ENCODE data around the gene MPIG6B. TPM values are rescaled to one million over a fixed set of nuclear protein-coding genes. Genes with fewer than 3 reads are reported as not detected.
"Not testable (repeated sequence)": the region's sequence is repeated elsewhere in the genome, so short reads cannot be mapped to it uniquely, and the experiment has no call there.

MPIG6B gene
- total RNA-seq, 1 donor from 2014 or later: not detected

DNA sequence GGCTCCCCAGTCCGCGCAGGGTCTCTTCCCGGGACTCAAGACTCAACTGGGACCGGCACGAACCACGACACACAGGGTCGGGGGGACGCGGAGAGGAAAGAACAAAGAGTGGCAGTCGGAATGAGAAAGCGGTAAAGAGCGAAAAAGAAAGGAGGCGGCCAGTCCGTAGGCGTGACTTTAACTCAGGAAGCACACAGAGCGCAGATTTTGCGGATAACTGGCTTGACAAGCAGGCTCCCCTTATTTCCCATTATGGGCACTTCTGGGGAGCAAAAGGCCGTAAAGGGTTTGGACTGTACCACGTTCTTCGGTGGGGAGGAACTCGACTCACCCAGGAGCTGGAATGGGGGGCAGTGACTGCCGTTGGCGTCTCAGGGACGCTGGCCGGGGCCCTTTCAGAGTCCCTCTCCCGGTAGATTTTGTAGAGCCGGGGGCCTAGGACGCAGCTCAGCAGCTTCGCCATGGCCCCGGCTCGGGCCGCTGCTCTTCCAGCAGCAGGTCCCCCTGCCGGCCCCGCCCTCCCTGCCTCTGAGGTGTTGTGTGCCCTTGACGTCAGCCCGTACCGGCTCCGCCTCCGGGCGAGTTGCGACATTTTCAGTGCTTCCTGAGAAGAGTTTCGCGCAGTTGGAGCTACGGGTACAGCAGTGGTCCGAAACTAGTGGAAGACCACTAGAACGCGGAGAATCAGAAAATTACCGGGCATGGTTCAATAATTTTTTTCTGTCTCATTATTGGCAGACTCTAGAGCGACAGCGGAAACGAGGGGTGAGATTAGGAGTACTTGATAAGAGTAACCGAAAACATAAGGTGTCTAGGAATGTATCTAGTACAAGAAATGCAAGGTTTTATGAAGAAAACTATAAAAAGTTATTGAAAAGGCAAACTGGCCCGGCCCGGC lies 20.1 kb upstream of the MPIG6B start, which contains the start of gene ABHD16A:
ABHD16A (minus strand) TSS at position 506 of the 898 bp plus-strand sequence; CDS start at position 463, 43 bp downstream.
- Mint-ChIP-seq H3K27ac (ENCODE audit: unreplicated experiment) (peak within 1 kb of the TSS; percentile 98), H3K27me3 (ENCODE audit: unreplicated experiment) (peaks cover 6% of the 10 kb centered on the region), H3K4me3 (ENCODE audit: unreplicated experiment) (peak within 1 kb of the TSS; percentile 99), H3K36me3 (ENCODE audit: low read depth, unreplicated experiment) (no peaks in the 10 kb centered on the region), H3K9me3 (ENCODE audit: unreplicated experiment) (no peaks in the 10 kb centered on the region), H3K4me1 (ENCODE audit: unreplicated experiment) (peaks cover 20% of the 10 kb centered on the region)
- DNase-seq (ENCODE audit: low spot score): peak; percentile 93
- TF ChIP-seq, protein P1, sequence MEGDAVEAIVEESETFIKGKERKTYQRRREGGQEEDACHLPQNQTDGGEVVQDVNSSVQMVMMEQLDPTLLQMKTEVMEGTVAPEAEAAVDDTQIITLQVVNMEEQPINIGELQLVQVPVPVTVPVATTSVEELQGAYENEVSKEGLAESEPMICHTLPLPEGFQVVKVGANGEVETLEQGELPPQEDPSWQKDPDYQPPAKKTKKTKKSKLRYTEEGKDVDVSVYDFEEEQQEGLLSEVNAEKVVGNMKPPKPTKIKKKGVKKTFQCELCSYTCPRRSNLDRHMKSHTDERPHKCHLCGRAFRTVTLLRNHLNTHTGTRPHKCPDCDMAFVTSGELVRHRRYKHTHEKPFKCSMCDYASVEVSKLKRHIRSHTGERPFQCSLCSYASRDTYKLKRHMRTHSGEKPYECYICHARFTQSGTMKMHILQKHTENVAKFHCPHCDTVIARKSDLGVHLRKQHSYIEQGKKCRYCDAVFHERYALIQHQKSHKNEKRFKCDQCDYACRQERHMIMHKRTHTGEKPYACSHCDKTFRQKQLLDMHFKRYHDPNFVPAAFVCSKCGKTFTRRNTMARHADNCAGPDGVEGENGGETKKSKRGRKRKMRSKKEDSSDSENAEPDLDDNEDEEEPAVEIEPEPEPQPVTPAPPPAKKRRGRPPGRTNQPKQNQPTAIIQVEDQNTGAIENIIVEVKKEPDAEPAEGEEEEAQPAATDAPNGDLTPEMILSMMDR (IDR thresholded peaks at IDR 0.05; ENCODE audit: unreplicated experiment): no peak

DNA sequence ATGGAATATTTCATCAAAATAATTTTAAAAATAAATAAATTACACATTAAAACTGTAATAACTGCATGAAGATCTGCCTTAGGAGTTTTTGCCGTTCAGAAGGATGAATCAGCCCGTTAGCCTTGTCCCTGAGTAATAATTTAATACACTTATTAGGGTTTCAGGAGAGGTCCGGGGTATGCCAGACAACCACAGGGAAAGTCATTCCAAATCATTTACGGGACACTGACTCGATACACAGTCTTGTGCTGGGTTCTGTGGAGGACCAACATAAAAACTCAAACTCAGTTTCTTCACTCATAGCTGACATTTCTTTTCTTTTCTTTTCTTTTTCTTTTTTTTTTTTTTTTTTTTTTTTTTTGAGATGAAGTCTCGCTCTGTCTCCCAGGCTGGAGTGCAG lies 17.2 kb upstream of the MPIG6B start:
- TF ChIP-seq, protein P1 (IDR thresholded peaks at IDR 0.05; ENCODE audit: unreplicated experiment): no peak
- Mint-ChIP-seq H3K36me3 (ENCODE audit: low read depth, unreplicated experiment) (no peaks in the 10 kb centered on the region), H3K27me3 (ENCODE audit: unreplicated experiment) (peaks cover 6% of the 10 kb centered on the region), H3K9me3 (ENCODE audit: unreplicated experiment) (no peaks in the 10 kb centered on the region), H3K4me3 (ENCODE audit: unreplicated experiment) (no peak overlapping the region), H3K27ac (ENCODE audit: unreplicated experiment) (no peak overlapping the region), H3K4me1 (ENCODE audit: unreplicated experiment) (peaks cover 18% of the 10 kb centered on the region)
- DNase-seq (ENCODE audit: low spot score): no peak

DNA sequence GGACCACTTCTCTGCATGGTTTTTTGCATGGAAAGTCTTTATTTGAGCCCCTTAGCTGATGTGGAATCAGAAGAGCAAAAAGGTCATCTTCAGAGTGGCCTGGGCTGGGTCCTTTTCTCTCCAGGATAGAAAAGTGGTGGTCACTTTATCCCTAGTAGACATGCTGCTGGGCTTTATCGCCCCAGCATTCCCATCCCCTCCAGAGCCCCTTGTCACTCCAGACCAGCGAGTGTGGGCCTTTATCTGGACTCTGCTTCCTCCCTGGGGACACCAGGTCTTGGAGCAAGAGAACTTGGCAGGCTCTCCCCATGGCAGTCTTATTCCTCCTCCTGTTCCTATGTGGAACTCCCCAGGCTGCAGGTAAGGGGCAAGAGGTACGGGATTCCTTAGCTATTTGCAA lies 16.6 kb upstream of the MPIG6B start, which contains the start of gene LY6G6F:
LY6G6F (plus strand) TSS at position 268 of the 400 bp plus-strand sequence; CDS start at position 309, 41 bp downstream.
- peaks cover 12% of the 10 kb centered on the region for H3K4me1 Mint-ChIP-seq (ENCODE audit: unreplicated experiment)
- no peaks in the 10 kb centered on the region for H3K9me3 Mint-ChIP-seq (ENCODE audit: unreplicated experiment)
- DNase-seq (ENCODE audit: low spot score): no peak
- no peaks in the 10 kb centered on the region for H3K36me3 Mint-ChIP-seq (ENCODE audit: low read depth, unreplicated experiment)
- no peak within 1 kb of the TSS for H3K27ac Mint-ChIP-seq (ENCODE audit: unreplicated experiment)
- no peak within 1 kb of the TSS for H3K4me3 Mint-ChIP-seq (ENCODE audit: unreplicated experiment)
- peaks cover 6% of the 10 kb centered on the region for H3K27me3 Mint-ChIP-seq (ENCODE audit: unreplicated experiment)
- TF ChIP-seq, protein P1 (IDR thresholded peaks at IDR 0.05; ENCODE audit: unreplicated experiment): no peak

DNA sequence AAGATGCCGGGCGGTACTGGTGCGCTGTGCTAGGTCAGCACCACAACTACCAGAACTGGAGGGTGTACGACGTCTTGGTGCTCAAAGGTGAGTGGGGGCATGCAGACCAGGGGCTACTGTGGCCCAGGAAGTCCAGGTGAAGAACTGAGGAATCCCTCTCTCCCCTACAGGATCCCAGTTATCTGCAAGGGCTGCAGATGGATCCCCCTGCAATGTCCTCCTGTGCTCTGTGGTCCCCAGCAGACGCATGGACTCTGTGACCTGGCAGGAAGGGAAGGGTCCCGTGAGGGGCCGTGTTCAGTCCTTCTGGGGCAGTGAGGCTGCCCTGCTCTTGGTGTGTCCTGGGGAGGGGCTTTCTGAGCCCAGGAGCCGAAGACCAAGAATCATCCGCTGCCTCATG lies 15.5 kb upstream of the MPIG6B start:
- no peaks in the 10 kb centered on the region for H3K9me3 Mint-ChIP-seq (ENCODE audit: unreplicated experiment)
- DNase-seq (ENCODE audit: low spot score): no peak
- TF ChIP-seq, protein P1 (IDR thresholded peaks at IDR 0.05; ENCODE audit: unreplicated experiment): no peak
- peaks cover 4% of the 10 kb centered on the region for H3K27me3 Mint-ChIP-seq (ENCODE audit: unreplicated experiment)
- no peak overlapping the region for H3K4me3 Mint-ChIP-seq (ENCODE audit: unreplicated experiment)
- H3K36me3 Mint-ChIP-seq (ENCODE audit: low read depth, unreplicated experiment): no peaks in the 10 kb centered on the region
- H3K4me1 Mint-ChIP-seq (ENCODE audit: unreplicated experiment): peaks cover 1% of the 10 kb centered on the region
- H3K27ac Mint-ChIP-seq (ENCODE audit: unreplicated experiment): no peak overlapping the region

DNA sequence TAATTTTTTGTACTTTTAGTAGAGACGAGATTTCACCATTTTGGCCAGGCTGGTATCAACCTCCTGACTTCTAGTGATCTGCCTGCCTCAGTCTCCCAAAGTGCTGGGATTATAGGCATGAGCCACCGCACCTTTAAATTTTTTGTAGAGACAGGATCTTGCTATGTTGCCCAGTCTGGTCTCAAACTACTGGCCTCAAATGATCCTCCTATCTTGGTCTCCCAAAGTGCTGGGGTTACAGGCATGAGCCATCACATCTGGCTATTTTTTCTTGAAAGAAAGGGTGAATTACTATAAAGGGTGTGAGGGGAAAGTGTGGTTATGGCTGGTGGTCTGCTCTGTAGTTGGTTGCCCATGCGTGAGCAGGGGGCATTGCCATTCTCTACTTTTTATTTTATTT lies 14.9 kb upstream of the MPIG6B start:
- Mint-ChIP-seq H3K4me3 (ENCODE audit: unreplicated experiment) (no peak overlapping the region), H3K9me3 (ENCODE audit: unreplicated experiment) (no peaks in the 10 kb centered on the region), H3K27ac (ENCODE audit: unreplicated experiment) (no peak overlapping the region), H3K36me3 (ENCODE audit: low read depth, unreplicated experiment) (no peaks in the 10 kb centered on the region), H3K4me1 (ENCODE audit: unreplicated experiment) (no peaks in the 10 kb centered on the region), H3K27me3 (ENCODE audit: unreplicated experiment) (peaks cover 3% of the 10 kb centered on the region)
- TF ChIP-seq, protein P1 (IDR thresholded peaks at IDR 0.05; ENCODE audit: unreplicated experiment): no peak
- DNase-seq (ENCODE audit: low spot score): no peak

DNA sequence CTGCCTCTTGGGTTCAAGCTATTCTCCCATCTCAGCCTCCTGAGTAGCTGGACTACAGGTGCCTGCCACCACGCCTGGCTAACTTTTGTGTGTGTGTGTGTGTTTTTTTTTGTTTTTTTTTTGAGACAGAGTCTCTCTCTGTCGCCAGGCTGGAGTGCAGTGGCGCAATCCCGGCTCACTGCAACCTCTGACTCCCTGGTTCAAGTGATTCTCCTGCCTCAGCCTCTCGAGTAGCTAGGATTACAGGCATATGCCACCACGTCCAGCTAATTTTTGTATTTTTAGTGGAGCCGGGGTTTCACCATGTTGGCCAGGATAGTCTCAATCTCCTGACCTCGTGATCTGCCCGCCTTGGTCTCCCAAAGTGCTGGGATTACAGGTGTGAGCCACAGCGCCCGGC lies 14.0 kb upstream of the MPIG6B start:
- not testable (repeated sequence) for H3K27me3 Mint-ChIP-seq (ENCODE audit: unreplicated experiment); H3K4me3 Mint-ChIP-seq (ENCODE audit: unreplicated experiment); H3K27ac Mint-ChIP-seq (ENCODE audit: unreplicated experiment); DNase-seq (ENCODE audit: low spot score); H3K9me3 Mint-ChIP-seq (ENCODE audit: unreplicated experiment); H3K4me1 Mint-ChIP-seq (ENCODE audit: unreplicated experiment); H3K36me3 Mint-ChIP-seq (ENCODE audit: low read depth, unreplicated experiment)

Measured in endothelial cell (in vitro differentiated cells).